Measurements from ENCODE around the gene CACNG5.

Gene CACNG5, protein sequence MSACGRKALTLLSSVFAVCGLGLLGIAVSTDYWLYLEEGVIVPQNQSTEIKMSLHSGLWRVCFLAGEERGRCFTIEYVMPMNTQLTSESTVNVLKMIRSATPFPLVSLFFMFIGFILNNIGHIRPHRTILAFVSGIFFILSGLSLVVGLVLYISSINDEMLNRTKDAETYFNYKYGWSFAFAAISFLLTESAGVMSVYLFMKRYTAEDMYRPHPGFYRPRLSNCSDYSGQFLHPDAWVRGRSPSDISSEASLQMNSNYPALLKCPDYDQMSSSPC

DNA sequence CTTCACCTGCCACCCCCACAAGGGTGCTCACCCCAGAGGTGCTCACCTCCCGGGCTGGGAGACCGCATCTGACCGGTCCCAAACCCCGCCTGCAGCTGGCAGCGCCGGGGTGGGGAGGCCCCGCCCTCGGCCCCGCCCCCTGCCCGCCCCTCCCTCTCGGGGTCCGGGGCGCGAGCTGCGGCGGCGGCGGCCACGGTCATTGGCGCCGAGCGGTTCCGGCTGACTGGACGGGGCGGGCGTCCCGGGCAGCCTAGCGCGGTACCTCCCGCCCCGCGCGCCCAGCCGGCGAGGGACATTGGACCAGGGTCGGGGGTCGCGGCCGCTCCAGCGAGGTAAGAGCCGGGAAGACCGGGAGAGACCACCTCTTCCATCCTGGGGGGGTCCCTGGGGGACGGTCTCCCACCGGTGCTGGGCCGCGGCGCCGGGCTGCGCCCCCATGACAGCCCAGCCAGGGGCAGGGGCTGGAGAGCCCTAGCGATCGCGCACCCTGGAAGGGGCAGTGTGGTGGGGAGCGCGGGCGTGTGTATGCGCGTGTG lies at the start of gene CACNG5:
CACNG5 (plus strand) TSS at position 199 of the 536 bp plus-strand sequence. CDS start 42,216 bp downstream, outside the sequence.
- no peak for DNase-seq

DNA sequence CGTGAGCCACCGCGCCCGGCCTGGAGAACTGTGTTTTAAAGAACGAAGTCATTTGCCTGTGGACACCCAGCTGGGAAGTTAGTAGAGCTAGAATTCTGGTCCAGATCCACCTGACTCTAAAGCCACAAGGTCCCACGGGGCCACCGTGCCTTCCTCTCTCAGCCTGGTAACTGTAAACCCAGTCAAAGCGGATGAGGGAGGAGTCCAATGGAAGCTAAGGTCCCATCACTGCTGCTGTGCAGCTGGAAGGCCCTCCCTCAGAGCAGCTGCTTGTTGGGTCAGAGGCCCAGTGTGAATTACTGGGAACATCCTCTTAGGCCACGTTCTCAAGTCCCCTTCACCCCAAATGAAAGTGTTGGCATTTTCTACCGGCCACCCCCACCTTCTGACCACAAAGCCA lies 48.8 kb upstream of the CACNG5 start:
- DNase-seq, result no peak

DNA sequence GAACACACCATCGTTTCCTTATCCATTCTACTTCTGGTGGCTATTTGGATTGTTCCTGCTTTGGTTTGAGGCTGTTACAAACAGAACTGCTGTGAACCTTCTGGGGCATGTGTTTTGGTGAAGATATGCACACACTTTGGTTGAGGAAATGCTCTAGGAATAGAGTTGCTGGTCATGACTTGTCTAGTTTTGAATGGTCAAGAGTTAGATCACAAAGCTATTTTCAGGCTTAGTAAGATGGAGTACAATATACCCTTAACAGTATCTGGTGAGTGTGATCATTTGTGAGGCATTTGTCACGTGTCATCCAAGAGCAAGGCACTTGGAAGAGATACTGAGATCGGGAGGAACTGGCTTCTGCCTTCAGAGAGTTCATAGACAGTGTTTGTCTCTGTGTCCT lies 47.0 kb upstream of the CACNG5 start:
- DNase-seq, result no peak

DNA sequence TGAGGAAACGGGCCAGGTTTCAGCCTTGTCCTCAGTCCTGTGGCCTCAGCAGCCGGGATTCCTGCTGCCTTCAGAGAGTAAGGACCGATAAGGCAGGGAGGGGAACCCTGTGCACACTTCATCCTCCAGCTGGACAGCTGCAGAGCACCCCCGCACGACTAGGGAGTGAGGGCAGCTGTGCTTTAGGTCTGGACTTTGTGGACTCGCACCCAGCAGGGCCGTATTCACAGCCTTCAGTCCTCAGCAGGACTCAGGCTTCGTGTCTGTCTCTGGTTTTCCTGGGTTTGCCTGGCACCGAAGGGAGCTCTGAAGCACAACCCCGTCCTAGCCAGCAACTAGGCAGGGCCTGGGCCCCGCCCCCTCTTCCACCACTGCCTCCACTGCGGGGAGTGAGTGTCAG lies 45.8 kb upstream of the CACNG5 start:
- DNase-seq, result no peak

DNA sequence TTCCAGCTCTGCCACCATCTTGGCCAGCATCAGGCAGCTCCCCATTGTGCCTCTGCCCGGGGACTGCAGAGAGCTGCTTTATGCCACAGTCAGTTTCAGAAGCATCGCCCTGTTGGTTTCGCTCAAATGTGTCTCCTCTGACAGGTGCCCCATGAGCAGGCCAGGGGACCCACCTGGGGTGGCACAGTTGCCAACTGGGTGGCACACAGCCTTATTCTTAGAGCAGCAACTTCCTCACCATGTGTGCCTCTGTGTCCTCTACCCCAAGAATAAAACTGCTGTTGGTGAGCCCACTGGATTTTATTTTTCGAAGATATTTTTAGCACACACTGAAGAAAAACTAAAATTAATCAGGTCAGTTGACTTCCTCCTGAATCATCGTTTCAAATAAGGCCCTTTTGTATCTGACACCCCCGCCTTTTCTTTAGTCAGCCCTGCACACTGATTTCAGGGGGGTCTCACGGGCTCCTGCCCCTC lies 44.9 kb upstream of the CACNG5 start:
- DNase-seq, result no peak

DNA sequence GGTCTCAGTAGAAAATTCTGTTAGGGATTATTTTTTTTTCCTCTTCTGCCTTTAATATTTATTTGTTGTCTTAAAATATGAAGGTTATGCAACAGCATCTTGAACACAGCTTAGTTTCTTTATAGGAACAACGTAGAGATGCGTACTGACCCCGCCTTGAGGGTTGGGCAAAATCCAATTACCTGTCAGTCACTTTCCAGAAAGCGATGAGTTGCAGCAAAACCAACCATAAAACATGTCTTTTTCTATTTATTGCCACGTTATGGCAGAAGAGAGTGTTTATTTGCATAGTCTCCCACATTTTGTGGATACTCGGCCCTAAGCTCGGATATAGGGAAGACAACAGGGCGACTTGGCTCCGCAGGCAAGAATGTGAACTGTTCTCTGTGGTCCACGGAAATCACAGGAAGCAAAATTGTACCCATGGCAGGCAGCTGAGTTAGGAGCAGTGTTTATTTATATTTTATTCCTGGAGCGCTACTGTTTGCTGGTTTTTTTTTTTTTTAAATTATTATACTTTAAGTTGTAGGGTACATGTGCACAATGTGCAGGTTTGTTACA lies 44.3 kb upstream of the CACNG5 start:
- DNase-seq, result no peak

DNA sequence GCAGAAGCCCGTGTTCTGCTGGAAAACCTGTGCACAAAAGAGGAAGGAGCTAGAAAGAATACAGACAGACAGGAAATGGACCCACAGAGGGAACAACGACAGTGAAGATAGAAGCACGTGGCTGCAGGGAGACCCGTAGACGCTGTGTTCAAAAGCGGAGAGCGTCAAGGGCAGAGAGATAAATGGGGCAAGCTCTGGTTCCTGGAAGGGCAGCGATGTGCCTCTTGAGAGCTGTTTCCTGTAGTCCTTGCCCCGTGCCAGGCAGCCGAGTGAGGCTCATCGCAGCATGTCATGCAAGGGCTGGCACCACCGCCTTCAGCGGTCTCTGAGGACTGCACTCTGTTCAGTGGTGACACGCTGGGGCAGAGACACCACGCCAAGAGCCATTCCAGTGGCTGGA lies 43.6 kb upstream of the CACNG5 start:
- no peak for DNase-seq

DNA sequence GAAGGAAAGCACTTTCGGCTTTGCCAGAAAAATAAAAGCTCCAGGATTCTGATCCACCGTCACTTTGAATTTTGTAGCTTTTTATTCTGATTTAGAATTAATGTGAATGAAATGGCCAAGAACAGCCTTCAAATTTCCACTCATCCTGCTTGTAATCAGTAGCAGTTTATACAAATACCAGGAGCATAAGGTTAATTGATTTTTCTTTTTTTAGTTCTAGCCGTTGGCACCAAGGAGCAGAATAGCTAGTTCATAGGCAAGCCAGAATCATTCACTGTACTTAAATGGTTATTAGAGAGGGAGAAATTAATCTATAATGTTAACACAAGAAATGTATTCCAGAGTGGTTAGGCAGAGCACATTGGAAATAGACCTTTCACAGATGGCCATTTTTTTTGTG lies 41.1 kb upstream of the CACNG5 start:
- no peak for DNase-seq

DNA sequence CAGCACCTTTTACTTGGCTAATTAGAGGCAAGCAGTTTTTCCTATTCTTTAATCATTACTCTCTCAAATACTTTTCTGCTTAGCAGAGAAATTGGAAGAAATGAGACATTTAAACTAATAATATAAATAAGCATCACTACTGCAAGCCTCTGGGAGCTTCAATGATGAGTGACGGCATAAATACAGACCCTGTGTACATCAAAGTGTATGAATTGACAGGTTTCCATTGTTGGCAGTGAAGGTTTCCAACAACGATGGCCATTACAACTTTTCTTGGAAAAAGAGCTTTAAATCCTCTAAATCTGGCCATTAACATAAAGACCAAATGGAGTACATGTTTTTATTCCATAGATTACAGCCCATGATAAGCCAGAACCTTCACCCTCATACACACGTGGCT lies 39.4 kb upstream of the CACNG5 start:
- no peak for DNase-seq

DNA sequence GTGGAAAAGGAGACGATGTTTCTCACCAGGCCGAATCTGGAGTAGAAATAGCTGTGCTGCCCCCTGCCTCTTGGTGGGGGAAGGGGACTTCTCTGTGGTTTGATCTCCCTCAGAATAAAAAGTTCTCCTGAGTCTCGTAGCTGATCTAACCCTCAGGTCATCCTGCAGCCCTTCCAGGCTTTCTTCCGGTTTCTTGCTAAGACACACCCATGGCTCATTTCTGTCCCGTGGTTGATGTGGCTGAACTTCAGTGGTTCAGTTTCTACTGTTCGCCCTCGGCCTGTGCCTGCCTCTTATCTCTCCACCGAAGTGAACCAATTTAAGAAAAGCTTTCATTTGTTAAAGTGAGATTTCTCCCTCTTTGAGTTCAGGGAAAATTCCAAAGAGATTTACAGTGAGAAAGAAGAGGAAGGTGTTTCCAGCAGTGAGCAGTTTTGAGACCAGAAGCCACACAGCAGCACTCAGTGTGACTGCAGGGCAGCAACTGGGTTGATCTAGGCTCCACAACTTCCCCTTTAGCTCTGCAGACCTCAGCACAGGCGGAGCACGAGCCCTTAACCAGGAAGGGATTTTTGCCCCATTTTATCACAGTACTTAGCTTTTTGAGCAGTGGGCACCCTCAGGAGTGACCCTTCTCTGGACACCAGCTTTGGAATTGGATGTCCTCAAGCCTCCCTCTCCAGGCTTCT lies 34.9 kb upstream of the CACNG5 start:
- DNase-seq, result no peak

DNA sequence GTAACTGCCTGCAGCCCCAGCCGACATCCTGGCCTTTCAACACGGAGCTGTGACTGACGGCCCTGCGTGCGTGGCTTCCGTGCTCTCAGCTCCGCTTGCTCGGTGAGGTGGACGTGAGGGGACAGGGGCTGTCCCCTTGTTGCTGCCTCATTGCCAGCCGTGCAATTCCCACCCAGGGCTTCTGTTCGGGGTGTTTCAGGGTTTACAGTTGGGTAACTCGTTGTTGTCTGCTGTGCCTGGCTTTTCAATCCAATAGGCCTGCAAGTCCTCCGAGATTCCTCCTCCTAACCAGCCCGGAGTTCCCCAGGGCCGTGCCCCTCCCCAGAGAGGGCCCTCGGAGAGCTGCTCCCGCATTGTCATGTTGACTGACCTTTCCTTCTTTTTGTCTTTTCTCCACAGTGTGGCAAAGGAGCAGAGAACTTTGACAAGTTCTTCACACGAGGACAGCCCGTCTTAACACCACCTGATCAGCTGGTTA lies 31.4 kb upstream of the CACNG5 start:
- DNase-seq, result no peak

DNA sequence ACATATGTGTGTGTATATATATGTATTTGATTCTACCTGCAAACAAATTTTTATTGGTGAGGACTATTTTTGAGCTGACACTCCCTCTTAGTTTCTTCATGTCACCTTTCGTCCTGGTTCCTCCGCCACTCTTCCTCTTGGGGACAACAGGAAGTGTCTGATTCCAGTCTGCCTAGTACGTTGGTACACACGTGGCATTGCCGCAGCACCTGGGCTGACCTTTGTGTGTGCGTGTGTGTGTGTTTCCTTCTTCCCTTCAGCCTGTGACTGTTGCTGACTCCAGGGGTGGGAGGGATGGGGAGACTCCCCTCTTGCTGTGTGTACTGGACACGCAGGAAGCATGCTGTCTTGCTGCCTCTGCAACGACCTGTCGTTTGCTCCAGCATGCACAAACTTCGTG lies 29.4 kb upstream of the CACNG5 start:
- DNase-seq, result no peak

DNA sequence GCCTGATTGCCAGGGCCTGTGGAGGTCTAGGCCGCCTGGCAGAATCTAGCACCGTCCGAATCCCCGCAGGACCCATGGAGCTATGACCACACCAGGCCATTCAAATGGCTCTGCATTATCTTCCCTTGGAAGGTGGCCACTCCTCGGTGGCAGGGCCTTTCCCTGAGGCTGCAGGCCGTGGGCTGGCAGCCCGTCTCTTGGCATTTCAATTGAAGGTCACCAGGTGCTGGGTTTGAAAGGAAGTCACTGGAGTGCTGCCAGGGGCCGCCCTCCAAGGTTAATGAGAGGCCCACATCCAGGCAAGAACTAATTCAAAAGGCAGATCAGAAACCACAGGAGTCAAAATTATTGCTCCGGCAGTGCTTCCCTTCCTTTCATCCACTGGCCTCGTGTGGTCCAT lies 27.7 kb upstream of the CACNG5 start:
- no peak for DNase-seq

DNA sequence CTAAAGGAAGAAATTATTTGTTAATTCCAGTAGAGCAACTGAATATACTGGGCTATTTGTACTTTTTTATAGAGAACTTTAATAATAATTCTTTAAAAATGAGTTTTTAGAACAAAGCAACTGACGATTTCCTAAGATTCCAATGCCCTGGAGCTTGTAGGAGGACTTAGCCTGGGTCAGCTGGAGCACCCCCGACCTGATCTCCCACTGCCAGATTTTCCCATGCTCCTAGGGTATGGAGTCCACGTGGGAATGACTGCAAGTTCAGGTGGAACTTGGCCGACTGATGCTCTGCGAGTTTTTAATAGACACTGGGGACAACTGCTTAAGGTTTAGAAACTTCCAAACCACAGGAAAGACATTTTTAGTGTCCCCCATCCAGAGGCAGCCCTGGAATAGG lies 25.5 kb upstream of the CACNG5 start:
- DNase-seq, result no peak

DNA sequence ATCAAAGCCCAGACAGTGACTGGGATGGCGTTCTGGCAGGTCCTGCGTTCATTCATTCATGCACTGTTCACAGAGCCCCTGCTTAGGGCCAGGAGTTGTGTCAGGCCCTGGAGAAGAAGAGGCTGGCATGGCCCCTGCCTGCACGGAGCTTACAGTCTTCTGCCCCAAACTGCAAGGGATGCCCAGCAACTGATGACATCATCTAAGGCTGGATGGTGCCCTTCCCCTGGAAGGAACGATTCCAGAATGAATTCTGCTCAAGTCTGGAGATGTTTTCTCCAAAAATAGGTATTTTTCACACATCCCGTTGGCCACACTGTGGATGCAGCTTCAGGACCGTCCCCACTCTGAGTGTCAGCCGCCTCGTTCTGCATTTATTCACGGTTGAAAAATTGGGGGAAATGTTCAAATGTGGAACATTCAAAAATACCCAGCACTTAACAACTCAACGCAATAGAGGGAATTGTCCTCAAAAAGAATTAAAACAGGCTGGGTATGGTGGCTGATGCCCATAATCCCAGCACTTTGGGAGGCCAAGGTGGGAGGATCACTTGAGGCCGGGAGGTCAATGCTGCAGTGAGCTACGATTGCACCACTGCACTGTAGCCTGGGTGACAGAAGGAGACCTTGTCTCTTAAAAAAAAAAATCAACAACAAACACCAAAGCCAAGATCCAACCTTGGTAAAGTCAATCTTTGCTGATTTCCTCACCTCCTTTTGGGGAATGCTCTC lies 23.8 kb upstream of the CACNG5 start:
- no peak for DNase-seq

DNA sequence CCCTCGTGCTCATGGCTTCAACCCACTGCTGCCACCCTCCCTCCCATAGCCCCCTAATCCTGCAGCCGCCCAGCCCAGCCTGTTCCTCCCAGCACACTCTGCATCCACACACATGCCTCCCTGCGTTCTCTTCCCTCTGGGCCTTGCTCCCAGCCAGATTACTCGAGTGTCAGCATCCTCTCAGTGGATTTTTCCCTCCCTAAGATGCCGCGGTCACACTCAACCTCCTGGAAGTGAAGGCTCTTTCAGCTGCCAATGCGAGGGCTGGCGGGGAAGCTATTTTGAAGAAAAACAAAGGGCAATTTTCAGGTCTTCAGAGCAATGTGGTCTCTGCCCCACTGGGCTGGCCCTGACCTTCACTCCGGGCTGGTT lies 23.2 kb upstream of the CACNG5 start:
- no peak for DNase-seq

DNA sequence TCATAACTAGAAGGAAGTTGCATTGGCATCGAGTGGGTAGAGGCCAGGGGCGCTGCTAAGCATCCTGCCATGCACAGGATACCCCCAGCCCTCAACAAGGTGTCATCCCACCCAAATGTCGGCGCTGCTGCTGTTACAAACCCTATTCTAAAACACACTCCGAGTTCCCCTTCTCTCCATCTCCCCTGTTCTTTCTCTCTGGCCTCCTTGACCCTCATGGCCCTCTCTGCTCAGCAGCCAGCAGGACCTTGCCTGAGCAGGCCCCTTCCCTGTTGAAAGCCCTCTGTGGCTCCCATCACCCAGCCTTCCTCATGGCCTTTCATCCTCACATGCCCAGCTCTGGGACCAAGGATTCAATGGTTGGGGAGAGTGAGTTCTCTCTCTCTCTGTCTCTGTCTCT lies 22.3 kb upstream of the CACNG5 start:
- DNase-seq, result no peak

DNA sequence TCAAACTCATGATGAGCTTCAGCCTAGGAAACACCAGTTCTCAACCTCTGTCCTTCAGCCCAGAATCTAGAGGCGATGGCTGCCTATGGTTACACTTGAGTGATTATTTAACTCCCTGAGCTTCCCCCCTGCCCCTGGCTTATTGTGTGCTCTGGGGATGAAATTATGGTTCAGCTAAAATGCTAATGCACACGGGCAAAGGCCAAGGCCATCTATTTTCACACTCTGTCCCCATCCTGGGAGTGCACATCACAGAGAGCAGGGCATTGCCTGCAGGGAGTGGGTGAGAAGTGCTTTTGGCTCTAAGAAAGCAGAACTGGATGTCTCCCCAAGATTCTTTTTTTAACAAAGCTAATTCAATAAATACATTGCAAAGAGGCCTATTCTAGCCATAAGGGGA lies 21.6 kb upstream of the CACNG5 start:
- DNase-seq, result no peak

DNA sequence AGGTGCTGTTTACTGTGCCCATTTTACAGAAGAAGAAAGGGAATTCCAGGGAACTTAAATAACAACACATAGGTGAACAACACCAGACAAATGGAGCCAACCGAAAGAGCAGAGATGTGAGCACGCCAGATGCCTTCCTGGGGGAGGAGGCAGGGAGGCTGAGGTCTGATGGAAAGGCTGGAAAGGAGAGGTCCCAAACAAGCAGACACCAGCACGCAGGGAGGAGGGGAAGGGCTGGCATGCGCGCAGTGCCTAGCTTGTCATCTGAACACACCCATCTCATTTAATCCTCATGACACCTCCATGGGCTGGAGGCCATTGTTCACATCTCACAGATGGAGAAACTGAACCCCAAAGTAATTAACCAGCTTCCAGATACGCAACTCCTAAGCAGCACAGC lies 20.9 kb upstream of the CACNG5 start:
- DNase-seq, result no peak

DNA sequence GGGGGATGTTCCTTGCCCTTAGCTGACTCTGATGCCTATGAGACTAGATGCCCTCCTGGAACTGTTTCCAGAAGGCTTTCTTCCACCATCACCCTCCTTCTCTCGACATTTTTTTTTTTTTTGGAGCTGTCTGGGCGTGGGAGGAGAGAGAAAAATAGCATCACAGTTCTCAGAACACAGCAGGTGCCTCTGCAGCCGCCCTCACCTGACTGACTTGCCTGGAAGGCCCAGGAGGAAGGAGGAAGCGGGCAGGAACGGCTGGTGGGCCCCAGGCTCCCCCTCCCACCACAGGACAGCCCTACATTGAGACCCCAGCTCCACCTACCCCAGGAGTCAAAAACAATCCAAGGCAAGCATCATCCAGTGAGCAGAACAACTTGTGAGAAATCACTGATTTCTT lies 20.3 kb upstream of the CACNG5 start:
- DNase-seq, result no peak

DNA sequence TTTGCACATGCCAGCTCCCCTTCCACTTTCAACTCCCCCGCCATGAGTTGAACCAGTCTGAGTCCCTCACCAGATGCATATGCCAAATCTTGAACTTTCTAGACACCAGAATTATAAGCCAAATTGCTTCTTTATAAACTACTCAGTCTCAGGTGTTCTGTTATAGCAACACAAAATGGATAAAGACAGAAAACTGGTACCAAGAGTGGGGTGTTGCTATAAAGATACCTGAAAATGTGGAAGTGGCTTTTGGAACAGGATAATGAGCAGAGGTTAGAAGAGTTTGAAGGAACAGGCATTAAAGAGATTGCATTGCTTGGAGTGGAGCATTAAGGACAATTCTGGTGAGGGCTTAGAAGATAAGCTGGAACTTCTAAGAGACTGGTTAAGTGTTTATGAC lies 17.2 kb upstream of the CACNG5 start:
- DNase-seq, result no peak

DNA sequence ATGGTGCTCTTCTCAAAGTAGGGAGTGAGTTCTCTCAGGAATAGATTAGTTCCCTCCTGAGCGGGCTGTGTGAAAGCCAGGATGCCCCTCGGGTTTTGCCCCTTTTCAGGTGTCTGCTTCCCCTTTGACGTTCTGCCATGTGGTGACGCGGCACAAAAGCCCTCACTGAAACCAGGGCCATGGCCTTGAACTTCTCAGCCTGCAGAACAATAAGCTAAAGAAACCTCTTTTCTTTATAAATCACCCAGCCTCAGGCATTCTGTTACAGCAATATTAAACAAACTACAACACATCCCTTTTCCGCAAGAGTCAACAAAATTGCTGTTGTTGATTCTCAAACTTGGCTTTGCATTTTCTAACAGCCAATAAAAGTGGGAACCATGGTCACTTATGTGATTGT lies 15.5 kb upstream of the CACNG5 start:
- DNase-seq, result no peak

DNA sequence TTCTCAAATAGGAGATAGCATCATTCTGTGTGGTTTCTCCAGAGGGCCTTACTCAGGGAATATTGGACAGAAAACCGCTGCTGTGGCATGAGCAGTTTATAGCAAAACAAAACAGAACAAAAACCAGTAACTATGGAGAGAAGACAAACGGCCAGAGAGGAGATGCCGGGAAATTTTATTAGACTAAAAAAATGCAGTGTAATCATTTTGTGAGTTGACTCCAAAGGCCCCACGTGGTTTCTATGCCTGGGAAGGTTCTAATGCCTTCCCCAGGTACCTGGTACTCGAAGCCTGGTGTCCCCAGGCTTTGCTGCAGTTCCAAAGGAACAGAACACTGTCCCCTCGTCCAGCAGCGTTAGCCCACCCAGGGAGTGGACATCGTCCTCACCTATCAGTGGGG lies 12.9 kb upstream of the CACNG5 start:
- no peak for DNase-seq
